ENCODE data around the gene OPHN1.

Gene OPHN1, protein sequence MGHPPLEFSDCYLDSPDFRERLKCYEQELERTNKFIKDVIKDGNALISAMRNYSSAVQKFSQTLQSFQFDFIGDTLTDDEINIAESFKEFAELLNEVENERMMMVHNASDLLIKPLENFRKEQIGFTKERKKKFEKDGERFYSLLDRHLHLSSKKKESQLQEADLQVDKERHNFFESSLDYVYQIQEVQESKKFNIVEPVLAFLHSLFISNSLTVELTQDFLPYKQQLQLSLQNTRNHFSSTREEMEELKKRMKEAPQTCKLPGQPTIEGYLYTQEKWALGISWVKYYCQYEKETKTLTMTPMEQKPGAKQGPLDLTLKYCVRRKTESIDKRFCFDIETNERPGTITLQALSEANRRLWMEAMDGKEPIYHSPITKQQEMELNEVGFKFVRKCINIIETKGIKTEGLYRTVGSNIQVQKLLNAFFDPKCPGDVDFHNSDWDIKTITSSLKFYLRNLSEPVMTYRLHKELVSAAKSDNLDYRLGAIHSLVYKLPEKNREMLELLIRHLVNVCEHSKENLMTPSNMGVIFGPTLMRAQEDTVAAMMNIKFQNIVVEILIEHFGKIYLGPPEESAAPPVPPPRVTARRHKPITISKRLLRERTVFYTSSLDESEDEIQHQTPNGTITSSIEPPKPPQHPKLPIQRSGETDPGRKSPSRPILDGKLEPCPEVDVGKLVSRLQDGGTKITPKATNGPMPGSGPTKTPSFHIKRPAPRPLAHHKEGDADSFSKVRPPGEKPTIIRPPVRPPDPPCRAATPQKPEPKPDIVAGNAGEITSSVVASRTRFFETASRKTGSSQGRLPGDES

DNA sequence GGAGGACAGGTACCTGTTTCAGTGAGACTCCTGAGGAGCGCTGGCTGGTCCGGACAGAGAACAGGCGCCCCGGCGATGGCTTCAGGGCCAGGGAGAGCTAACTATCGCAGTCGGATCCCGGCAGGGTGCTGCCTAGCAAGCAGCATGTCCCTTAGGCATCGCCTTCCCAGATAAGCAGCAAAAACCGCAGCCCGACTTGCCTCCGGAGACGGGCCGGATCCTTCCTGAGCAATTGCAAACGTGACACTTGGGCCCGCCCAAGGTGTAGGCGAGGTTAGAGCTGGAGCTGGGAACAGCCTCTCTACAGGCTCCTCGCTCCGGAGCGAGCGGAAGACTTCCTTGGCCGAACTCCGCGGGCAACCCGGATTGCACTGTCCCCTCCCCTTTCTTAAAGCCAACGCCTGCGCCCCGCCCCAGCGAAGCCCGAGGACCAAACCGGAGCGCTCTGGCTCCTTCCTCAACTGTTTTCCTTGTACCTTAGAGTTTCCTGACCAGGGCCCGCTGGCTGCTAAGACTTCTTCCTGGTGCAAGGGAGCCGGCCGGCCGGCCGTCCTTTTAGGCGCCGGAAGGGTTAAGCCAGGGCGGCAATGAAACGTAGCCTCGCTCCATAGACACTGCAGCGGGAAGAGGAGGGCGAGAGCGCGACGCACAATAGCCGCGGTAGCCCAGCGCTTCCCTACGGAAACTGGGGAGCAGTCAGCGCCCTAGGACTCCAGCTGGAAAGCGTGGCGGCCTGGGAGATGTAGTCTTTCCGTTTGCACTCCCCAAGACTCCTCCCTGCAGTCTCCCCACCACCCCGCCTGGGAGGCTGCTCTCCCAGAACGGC is at the start of gene OPHN1:
Gene OPHN1 (minus strand): TSS at position 341 of the 826 bp plus-strand sequence. CDS start 475 bp downstream, outside the sequence.
- DNase-seq = peak; percentile 1

DNA sequence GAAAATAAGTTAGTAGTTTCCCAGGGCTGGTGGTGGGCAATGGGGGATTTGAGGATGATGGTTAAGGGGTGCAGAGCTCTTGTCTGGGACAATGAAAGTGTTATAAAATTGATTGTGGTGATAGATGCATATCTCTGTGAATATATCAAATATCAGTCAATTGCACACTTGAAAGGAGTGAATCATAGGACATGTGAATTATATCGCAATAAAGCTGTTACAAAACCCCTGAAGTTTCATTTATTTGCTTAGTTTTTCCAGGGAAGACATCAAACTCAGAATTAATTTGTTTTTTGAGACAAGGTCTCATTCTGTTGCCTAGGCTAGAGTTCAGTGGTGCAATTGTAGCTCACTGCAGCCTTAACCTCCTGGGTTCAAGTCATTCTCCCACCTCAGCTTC is 47.7 kb upstream of the OPHN1 start:
- DNase-seq = no peak

GRCh38 chrX:68464796-68465195 is 31.5 kb upstream of the OPHN1 start:
- DNase-seq = no peak

DNA sequence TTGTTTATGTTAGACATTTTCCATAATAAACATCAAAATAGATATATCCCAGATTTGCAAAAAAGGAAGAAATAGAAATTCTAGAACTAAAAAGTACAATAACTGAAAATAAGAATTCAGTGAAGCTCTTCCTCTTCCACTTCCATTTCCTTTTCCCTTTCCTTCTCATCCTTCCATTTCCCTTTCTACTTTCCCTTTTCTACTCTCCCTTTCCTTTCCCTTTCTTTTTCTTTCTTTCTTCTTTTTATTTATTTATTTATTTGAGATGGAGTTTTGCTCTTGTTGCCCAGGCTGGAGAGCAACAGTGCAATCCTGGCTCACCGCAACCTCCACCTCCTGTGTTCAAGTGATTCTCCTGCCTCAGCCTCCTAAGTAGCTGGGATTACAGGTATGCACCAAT is 30.6 kb upstream of the OPHN1 start:
- no peak for DNase-seq

- DNase-seq = no peak
Observed at GRCh38 chrX:68462653-68463052, 29.4 kb upstream of the OPHN1 start.

DNA sequence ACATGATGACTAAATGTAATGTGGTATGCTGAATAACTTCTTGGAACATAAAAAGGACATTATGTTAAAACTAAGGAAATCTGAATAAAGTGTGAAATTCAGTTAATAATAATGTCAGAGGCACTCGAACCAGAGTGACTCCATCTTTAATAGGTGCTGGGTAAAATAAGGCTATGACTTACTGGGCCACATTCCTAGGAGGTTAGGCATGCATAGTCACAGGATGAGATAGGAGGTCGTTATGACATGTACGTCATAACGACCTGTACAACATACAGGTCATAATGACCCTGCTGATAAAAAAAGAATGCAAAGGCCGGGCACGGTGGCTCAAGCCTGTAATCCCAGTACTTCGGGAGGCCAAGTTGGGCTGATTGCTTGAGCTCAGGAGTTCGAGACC is 28.9 kb upstream of the OPHN1 start:
- no peak for DNase-seq

DNA sequence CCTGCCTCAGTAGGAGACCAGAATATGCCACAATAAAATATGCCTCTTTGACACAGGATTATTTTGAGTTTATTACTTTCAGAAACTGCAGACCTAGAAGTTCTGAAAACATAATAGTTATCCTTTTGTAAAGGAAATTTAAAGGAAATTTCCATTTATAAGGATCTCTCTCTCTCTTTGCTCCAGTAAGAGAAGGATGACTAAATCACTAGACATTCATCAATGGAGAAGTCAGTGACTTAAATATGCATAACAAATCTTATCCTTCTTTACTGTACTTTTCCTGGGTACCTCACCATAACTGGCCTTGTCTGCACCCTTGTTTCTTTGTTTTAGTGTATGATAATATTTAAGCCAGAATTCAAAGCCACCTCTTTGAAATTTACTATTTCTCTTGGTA is 28.3 kb upstream of the OPHN1 start:
- DNase-seq = no peak

DNA sequence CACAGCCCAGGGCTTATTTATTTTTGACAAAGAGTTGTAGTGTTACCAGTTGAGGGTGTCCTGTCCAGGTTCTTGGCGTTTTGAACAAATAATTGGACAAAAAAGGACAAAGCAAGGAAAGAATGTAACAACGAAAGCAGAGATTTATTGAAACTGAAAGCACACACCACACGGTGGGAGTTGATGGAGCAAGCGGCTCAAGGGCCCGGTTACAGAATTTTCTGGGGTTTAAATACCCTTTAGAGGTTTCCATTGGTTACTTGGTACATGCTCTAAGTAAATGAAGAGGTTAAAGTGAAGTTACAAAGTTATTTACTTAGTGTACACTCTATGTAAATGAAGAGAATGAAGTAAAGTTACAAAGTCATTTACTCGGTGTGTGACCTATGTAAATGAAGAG is 27.8 kb upstream of the OPHN1 start:
- no peak for DNase-seq

DNA sequence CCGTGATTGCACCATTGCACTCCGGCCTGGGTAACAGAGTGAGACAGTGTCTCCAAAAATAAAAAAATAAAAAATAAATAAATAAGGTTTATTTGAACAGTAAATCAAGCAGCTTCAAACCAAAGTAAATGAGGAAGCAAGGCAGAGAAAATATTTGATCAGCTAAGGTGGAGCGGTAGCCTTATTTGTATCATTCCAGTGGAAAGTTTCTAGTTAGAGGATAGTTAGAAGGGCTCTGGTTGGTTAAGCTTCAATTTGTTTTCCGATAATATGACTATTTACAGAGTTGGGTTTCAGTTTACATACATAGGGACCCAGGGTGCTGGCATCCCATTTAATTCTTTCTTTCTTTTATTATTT is 21.8 kb upstream of the OPHN1 start:
- no peak for DNase-seq

DNA sequence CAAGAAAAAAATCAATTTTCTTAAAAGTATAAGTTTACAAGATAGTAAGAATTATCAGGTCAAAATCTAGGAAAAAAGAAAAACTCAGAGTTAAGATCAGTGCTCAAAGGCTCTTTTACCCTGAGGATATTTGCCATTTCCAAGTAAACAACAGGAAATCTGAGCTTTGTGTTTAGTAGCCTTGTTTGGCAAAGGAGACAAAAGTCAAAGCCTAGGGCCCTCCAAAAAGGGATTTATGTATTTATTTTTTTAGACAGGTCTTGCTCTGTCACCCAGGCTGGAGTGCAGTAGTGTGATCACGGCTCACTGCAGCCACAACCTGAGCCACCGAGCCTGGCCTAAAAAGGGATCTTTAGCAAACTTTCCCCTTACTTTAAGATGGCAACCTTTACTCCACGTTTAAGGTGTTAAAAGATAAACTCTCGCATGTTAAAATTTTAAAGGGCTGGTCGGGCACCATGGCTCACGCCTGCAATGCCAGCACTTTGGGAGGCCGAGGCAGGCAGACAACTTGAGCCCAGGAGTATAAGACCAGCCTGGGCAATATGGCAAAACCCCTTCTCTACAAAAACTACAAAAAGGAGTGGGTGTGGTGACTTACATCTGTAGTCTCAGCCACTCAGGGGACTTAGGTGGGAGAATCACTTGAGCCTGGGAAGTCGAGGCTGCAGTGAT is 21.3 kb upstream of the OPHN1 start:
- DNase-seq = no peak

DNA sequence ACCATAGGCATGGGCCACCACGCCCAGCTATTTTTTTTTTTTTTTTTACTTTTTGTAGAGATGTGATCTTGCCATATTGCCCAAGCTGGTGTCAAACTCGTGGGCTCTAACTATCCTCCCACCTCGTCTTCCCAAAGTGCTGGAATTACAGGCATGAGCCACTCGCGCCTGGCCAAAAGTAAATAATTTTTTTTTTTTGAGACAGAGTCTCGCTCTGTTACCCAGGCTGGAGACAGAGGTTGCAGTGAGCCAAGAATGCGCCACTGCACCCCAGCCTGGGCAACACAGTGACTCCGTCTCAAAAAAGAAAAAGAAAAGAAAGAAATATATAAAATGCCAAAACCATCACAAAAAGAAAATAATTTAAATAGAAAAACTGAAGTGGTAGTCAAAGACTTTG is 18.4 kb upstream of the OPHN1 start:
- DNase-seq = no peak

- DNase-seq = peak; percentile 31
Observed at GRCh38 chrX:68443155-68443868, 10.0 kb upstream of the OPHN1 start.

GRCh38 chrX:68440940-68441339 is 7.6 kb upstream of the OPHN1 start:
- no peak for DNase-seq

GRCh38 chrX:68440442-68440841 is 7.1 kb upstream of the OPHN1 start:
- no peak for DNase-seq

GRCh38 chrX:68439341-68439740 is 6.0 kb upstream of the OPHN1 start:
- DNase-seq = no peak

GRCh38 chrX:68438575-68438974 is 5.3 kb upstream of the OPHN1 start:
- DNase-seq = no peak

DNA sequence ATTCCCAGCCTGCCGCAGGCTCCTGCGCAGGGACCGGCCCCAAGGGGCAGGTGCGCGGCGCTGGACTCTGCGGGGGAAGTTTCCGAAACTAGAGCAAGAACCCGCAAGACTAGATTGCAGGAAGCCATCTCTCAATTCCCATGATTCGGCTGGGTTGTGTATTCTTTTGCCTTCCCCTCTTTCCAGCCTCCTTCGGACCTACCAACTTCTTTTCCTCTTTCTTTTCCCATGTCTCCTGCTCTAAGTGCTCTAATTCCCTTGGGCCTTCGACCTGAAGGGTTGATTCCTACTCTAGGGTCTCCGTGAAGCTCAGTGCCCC is 645 bp upstream of the OPHN1 start:
- DNase-seq = no peak

- no peak for DNase-seq
Observed at GRCh38 chrX:68432648-68433047, 647 bp downstream of the OPHN1 start.

DNA sequence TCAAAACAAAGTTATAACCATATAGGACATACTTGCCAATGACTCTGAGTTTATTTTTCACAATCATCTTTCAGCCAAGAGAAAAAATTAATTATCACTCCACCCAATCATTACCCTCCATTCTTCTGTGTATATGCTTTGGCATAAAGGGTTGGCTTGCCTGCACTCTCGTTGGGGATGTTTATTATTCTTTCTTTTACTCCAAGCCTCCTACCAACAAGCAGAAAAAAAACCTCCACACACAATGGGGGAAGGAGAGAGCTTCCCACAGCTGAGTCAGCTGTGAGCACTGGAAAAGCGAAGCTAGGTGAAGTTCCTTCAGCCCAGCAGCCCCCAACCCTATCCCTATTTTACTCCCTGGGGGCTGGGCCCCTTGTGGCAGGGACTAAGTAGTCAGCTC is 1.5 kb downstream of the OPHN1 start:
- no peak for DNase-seq

GRCh38 chrX:68429216-68429615 is 4.1 kb downstream of the OPHN1 start:
- no peak for DNase-seq

DNA sequence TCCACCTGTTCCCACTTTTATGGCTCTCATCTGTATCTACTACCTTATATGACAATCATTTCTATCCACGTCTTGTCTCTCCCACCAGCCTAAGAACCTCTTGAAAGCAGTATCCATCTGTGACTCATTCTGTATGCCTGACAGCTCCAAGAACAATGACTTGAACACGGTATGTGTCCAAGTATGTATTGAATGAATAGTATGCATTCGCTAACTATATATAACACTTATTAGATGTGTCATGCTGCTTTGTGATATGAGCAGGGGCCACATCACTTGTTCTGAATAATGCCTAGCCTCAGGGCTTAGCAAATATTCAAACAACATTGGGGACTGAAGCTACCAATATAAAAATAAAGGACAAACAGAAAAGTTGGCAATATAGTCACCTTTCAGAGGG is 4.9 kb downstream of the OPHN1 start:
- no peak for DNase-seq

DNA sequence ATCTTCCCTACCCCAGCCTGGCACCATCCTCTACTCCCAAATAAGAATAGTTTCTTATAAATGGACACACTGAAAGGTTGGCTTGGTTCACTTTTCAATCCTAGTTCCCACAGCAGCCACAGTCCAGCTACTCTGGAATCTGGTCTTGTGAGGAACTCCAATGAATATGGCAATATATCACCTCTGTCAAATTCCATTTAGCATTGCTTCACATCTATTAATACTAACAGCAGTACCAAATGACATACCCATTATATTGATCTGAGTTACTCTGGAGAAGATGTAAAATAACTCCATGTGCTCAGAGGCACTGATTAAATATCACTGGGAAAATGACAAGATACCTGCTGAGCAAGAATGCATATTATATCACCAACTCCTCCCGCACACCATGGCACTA is 8.6 kb downstream of the OPHN1 start:
- DNase-seq = no peak

Data from GF-D8 (cell line).